GM21515 (cell line): ENCODE data around the gene ZSWIM4.
"Not testable (repeated sequence)": the region's sequence is repeated elsewhere in the genome, so short reads cannot be mapped to it uniquely, and the experiment has no call there.

ENCODE experiments used
- ATAC-seq: cut with Tn5 transposase; IDR thresholded peaks from one replicate; pipeline ENCODE4 v1.9.1; 2021; ENCODE audit not compliant: unreplicated experiment

ZSWIM4 gene

GRCh38 chr19:13774217-13775191 is 20.7 kb upstream of the ZSWIM4 start, which contains the start of gene C19orf53:
Gene C19orf53, plus strand, starts transcription at chr19:13774456. Its CDS starts 22 bp downstream, at chr19:13774478.
- ATAC-seq, result peak; percentile 86

DNA sequence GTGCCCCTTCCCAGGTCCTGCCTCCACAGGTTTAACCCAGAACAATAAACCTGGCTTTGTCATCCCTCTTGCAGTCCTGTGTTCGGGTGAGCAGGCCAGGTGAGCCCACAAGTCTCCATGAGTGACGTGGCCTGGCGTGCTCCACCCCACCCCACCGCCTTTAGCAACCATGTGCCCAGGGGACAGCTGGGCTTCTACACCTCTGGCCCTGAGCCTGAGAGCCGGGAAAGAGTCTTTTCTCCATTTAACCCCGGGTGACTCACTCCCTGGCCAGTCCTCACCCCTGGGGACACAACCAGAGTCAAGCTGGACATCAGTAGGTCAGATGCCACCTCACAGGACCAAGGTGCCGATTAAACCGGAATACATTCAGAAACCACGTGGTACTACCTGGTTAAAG is 16.8 kb upstream of the ZSWIM4 start:
- ATAC-seq, result no peak

DNA sequence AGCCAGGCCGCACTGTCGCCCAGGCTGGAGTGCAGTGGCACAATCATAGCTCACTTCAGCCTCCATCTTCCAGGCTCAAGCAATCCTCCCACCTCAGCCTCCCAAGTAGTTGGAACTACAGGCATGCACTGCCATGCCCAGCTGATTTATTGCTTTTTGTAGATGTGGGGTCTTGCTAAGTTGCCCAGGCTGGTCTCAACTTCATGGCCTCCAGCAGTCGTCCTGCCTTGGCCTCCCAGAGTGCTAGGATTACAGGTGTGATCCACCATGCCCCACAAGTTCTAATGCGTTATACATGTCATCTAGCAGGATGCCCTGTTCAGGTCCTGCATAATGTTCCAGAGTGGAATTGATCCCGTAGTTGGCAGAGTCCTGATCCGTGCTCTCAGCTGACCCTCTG is 16.4 kb upstream of the ZSWIM4 start:
- no peak for ATAC-seq

- ATAC-seq, result not testable (repeated sequence)
These were observed 15.4 kb upstream of the ZSWIM4 start for GRCh38 chr19:13779794-13780193.

DNA sequence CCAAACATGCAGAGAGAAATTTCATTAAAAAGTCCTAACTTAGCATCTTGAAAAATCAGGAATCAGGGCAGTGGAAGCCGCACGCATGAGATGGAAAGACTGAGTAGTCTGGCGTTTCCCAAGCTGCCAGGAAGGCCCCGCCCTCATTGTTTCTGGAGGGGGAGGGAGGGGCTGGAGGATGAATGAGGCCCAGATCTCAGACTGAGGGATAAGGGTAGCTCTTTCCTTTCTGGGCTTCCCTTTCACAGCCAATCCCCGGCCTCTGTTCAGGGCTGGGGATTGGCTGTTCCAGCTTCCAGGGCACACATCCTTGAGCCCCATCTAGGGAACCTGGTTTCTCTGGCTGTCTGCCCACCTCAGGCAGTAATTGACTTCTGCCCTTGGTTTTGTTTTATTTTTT is 13.7 kb upstream of the ZSWIM4 start:
- ATAC-seq, result no peak

GRCh38 chr19:13782537-13782936 is 12.7 kb upstream of the ZSWIM4 start:
- no peak for ATAC-seq

DNA sequence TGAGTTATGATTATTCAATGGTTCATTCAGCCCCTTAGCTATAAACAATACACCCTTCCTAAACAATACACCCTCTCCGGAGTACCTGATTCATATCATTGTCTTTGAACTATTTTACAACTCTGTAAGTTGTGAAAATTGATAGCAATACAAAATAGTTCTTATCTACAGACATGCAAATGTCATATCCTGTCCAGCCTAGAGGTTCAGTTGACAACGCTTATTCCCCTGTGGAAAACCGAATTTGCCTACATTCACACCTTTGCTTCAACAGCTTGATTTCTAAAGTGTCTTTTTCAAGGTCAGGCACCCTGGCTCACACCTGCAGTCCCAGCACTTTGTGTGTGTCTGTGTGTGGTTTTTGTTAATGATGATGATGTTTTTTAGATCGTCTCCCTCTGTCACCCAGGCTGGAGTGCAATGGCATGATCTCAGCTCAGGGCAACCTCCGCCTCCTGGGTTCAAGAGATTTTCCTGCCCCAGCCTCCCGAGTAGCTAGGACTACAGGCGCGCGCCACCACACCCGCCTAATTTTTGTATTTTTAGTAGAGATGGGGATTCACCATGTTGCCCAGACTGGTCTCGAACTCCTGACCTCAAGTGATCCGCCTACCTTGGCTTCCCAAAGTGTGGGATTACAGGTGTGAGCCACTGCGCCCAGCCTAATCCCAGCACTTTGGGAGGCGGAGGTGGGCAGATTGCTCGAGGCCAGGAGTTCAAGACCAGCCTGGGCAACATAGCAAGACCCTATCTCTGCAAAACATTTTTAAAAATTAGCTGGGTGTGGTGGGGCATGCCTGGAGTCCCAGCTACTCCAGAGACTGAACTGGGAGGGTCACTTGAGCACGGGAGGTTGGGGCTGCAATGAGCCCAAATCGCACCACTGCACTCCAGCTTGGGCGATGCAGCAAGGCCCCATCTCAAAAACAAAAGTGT is 11.4 kb upstream of the ZSWIM4 start:
- ATAC-seq, result no peak

- ATAC-seq, result no peak
These were observed 10.4 kb upstream of the ZSWIM4 start for GRCh38 chr19:13784731-13785452.

DNA sequence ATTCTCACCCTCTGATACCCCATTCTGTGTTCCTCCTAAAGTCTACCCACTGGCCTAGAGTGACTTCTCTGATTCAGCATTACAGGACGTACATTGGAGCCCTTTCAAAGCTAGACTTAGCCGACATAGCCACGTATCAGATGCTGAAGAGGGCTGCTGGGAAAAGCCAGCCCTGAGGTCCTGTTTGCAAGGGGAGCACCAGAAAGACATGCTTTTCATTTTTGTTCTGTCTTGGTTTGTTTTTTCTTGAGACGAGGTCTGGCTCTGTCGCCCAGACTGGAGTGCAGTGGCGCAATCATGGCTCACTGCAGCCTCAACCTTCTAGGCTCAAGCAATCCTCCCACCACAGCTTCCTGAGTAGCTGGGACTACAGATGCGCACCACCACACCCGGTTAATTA is 6.3 kb upstream of the ZSWIM4 start:
- ATAC-seq, result no peak

- ATAC-seq, result no peak
These were observed 4.9 kb upstream of the ZSWIM4 start for GRCh38 chr19:13790354-13790753.

DNA sequence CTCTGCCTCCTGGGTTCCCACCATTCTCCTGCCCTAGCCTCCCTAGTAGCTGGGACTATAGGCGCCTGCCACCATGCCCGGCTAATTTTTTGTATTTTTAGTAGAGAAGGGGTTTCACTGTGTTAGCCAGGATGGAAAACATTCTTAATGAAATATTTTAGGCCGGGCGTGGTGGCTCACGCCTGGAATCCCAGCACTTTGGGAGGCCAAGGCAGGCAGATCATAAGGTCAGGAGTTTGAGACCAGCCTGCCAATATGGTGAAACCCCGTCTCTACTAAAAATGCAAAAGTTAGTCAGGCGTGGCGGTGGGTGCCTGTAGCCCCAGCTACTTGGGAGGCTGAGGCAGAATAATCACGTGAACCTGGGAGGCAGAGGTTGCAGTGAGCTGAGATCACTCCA is 1.9 kb upstream of the ZSWIM4 start:
- not testable (repeated sequence) for ATAC-seq

DNA sequence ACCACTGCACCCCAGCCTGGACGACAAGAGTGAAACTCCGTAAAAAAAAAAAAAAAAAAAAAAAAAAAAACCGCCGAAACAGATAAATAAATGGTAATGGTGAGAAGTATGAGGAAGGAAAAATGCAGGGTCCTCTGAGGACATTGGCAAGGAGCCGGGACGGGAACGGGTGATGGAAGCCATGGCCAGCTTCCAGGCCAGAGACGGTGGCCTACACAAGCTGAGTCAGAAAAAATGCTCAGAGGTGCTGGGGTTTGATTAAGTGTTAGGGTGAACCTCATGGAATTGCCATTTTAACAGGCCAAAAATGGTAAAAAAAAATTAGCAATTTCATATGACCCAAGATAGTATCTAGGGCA is 866 bp upstream of the ZSWIM4 start:
- no peak for ATAC-seq

- peak; percentile 38 for ATAC-seq
These were observed 505 bp downstream of the ZSWIM4 start for GRCh38 chr19:13795595-13796300.

GRCh38 chr19:13796301-13797057 is 1.2 kb downstream of the ZSWIM4 start:
- no peak for ATAC-seq

DNA sequence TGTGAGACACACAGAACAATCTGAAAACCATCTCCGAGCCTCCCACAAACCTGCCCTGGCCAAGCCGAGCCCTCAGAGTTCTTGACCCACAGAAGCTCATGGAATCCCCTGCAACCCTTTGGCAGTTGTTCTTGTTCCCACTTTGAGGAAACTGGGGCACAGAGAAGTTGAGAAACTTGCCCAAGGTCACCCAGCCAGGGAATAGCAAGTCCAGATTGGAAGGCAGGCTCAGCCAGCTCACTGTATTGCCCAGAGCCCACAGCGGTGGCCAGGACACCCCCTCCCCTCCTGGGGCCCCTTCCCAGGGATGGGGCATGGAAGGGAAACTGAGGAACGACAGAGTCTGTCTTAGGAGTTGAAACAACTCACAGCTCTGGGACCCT is 1.8 kb downstream of the ZSWIM4 start:
- ATAC-seq, result no peak

- ATAC-seq, result no peak
These were observed 2.6 kb downstream of the ZSWIM4 start for GRCh38 chr19:13797870-13798269.

DNA sequence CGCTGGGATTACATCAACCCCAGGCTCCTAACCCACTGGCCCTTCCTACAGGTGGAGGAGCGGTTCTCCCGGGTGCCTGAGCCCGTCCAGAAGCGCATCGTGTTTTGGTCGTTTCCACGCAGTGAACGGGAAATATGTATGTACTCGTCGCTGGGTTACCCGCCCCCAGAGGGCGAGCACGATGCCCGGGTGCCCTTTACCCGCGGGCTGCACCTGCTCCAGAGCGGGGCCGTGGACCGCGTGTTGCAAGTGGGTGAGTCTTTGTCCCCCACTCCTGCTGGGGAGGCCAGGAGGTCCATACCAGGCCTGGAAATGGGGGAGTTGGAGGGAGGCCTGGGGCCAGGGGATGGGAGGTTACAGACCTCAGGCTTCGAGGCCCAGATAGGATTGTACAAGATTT is 4.4 kb downstream of the ZSWIM4 start:
- ATAC-seq, result no peak

GRCh38 chr19:13803038-13803437 is 7.8 kb downstream of the ZSWIM4 start:
- no peak for ATAC-seq

GRCh38 chr19:13804830-13805683 is 9.8 kb downstream of the ZSWIM4 start:
- ATAC-seq, result no peak
